GM12878 (cell line): ENCODE results near the gene PDCD5.

Source experiments
- EGR1 ChIP-seq, 2 experiments: IDR thresholded peaks; 1 replicate in 1 of 2; 2 replicates in 1 of 2; pipeline ENCODE4 v1.6.1; 2011 to 2012; ENCODE audit warnings: low read depth in 2 of 2, low read length in 2 of 2, borderline replicate concordance in 1 of 2, mild to moderate bottlenecking in 1 of 2, moderate library complexity in 1 of 2
- JUND ChIP-seq: IDR thresholded peaks from 2 replicates; pipeline ENCODE4 v1.6.1; 2012; ENCODE audit warnings: low read depth, mild to moderate bottlenecking, low read length, improper control_type of control experiment, moderate library complexity
- MEF2A ChIP-seq: IDR thresholded peaks from 2 replicates; pipeline ENCODE4 v1.6.1; 2011; ENCODE audit warnings: low read depth, mild to moderate bottlenecking, low read length, moderate library complexity; ENCODE audit not compliant: insufficient read depth
- POLR2A ChIP-seq: IDR thresholded peaks from 2 replicates; pipeline ENCODE4 v1.6.1; 2011; ENCODE audit warnings: low read depth, mild to moderate bottlenecking, low read length
- POLR2AphosphoS2 ChIP-seq: IDR thresholded peaks from 2 replicates; pipeline ENCODE4 v1.6.1; 2011; ENCODE audit warnings: low read depth, mild to moderate bottlenecking, low read length, improper control_type of control experiment, moderate library complexity
- POLR2AphosphoS5 ChIP-seq: IDR thresholded peaks from 2 replicates; pipeline ENCODE4 v1.6.1; 2011; ENCODE audit warnings: mild to moderate bottlenecking, low read length, inconsistent platforms
- RBBP5 ChIP-seq: fragments of 200-600 bp; sonication (generic); conservative IDR thresholded peaks from 2 replicates; pipeline ENCODE4 v1.6.1; 2016
- TCF7 ChIP-seq: IDR thresholded peaks from 2 replicates; pipeline ENCODE4 v1.6.1; 2014; ENCODE audit warnings: antibody characterized with exemption, borderline replicate concordance
- ZNF274 ChIP-seq: IDR thresholded peaks from one replicate; pipeline ENCODE4 v1.8.0; 2011; ENCODE audit not compliant: insufficient read length, insufficient read depth
- TF ChIP-seq, protein P1 (sequence below): fragments of 450-650 bp; formaldehyde crosslinking; IDR thresholded peaks from 2 replicates; pipeline ENCODE4 v1.4.0; 2022; ENCODE audit warnings: mild to moderate bottlenecking, moderate library complexity

DNA sequence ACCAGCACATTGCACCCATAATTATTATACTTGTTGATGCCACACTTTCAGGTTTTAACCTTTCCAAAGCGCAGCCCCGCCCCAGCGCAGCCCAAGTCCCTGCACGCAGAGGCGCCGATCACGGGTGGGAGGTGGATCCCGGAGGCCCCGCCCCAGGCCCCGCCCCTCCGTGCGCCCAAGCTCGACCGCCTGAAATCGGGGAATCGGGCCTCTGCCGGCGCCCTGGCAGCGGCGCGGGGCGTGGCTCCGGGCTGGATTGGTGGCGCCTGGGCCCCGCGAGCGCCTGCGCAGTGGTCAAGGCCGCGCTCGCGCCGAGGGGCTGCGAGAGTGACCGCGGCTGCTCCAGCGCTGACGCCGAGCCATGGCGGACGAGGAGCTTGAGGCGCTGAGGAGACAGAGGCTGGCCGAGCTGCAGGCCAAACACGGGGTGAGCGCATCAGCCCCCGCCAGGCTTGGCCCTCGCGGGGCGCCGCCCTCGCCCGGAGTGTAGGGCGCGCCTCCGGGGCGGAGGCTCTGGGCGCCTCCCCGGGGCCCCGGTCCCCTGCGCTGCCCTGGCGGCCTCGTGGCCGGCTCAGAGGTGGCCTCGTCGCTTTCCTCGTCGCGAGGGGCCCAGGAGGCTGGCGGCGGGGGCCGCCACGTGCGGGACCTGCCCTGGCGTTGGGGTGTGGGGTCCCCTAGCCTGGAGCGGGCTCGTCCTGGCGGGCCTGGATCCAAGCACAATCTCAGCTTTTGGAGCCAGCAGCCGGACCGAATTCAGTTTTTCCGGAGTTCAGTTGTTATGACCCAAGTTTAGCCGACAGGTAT is at the start of gene PDCD5:
- peak in 1 of 2 experiments; percentile 24; a peak in 1 of 3 replicates for TF ChIP-seq EGR1 (IDR thresholded peaks at IDR 0.05; ENCODE audit: borderline replicate concordance in 1 of 2, low read depth in 2 of 2, low read length in 2 of 2)
- TF ChIP-seq, protein P1, sequence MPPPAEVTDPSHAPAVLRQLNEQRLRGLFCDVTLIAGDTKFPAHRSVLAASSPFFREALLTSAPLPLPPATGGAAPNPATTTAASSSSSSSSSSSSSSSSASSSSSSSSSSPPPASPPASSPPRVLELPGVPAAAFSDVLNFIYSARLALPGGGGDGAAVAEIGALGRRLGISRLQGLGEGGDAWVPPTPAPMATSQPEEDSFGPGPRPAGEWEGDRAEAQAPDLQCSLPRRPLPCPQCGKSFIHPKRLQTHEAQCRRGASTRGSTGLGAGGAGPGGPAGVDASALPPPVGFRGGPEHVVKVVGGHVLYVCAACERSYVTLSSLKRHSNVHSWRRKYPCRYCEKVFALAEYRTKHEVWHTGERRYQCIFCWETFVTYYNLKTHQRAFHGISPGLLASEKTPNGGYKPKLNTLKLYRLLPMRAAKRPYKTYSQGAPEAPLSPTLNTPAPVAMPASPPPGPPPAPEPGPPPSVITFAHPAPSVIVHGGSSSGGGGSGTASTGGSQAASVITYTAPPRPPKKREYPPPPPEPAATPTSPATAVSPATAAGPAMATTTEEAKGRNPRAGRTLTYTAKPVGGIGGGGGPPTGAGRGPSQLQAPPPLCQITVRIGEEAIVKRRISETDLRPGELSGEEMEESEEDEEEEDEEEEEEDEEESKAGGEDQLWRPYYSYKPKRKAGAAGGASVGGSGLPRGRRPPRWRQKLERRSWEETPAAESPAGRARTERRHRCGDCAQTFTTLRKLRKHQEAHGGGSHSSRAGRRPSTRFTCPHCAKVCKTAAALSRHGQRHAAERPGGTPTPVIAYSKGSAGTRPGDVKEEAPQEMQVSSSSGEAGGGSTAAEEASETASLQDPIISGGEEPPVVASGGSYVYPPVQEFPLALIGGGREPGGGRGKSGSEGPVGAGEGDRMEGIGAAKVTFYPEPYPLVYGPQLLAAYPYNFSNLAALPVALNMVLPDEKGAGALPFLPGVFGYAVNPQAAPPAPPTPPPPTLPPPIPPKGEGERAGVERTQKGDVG (CRISPR knock-in tag) = no peak
- TF ChIP-seq RBBP5 = no peak
- peak; percentile 95 for TF ChIP-seq POLR2A
- no peak for TF ChIP-seq MEF2A
- peak; percentile 74; the same call in 1 of the 2 replicates for TF ChIP-seq POLR2AphosphoS2
- no peak for TF ChIP-seq JUND
- no peak for TF ChIP-seq TCF7
- peak; percentile 81 for TF ChIP-seq POLR2AphosphoS5
- TF ChIP-seq ZNF274 = no peak
